ENCODE results near the gene TMEM50A. TPM values are rescaled to one million over a fixed set of nuclear protein-coding genes. Genes with fewer than 3 reads are reported as not detected.
A peak's percentile ranks its signal among the peaks of the same experiment; 100 is the strongest.
"Not testable (repeated sequence)": the region's sequence is repeated elsewhere in the genome, so short reads cannot be mapped to it uniquely, and the experiment has no call there.

TMEM50A gene
- 83.5 TPM for total RNA-seq (ENCODE audit: unreplicated experiment)
- long read RNA-seq, transcript TMEM50A-206 (6 exons, 776 nt): minor isoform, 6 of 79 reads
- long read RNA-seq, transcript TMEM50A-201 (7 exons, 2,683 nt): major isoform, 64 of 79 reads
- long read RNA-seq, partial matches to known transcripts: 2 of 79 reads
- long read RNA-seq, other reads (novel, unspliced or antisense): 4 of 79 reads

- Mint-ChIP-seq H3K27ac (ENCODE audit: unreplicated experiment) (peak within 1 kb of the TSS; percentile 73), H3K9me3 (ENCODE audit: unreplicated experiment) (peaks cover 2% of the 10 kb centered on the region), H3K4me1 (ENCODE audit: low read depth, unreplicated experiment) (peaks cover 6% of the 10 kb centered on the region), H3K4me3 (ENCODE audit: unreplicated experiment) (peak within 1 kb of the TSS; percentile 96), H3K27me3 (ENCODE audit: unreplicated experiment) (peaks cover 2% of the 10 kb centered on the region), H3K36me3 (ENCODE audit: unreplicated experiment) (no peaks in the 10 kb centered on the region)
- TF ChIP-seq, protein P1, sequence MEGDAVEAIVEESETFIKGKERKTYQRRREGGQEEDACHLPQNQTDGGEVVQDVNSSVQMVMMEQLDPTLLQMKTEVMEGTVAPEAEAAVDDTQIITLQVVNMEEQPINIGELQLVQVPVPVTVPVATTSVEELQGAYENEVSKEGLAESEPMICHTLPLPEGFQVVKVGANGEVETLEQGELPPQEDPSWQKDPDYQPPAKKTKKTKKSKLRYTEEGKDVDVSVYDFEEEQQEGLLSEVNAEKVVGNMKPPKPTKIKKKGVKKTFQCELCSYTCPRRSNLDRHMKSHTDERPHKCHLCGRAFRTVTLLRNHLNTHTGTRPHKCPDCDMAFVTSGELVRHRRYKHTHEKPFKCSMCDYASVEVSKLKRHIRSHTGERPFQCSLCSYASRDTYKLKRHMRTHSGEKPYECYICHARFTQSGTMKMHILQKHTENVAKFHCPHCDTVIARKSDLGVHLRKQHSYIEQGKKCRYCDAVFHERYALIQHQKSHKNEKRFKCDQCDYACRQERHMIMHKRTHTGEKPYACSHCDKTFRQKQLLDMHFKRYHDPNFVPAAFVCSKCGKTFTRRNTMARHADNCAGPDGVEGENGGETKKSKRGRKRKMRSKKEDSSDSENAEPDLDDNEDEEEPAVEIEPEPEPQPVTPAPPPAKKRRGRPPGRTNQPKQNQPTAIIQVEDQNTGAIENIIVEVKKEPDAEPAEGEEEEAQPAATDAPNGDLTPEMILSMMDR (IDR thresholded peaks at IDR 0.05; ENCODE audit: partially characterized antibody, unreplicated experiment): no peak
- peak; percentile 94 for DNase-seq
Observed at GRCh38 chr1:25338188-25338981, at the start of gene TMEM50A. Gene TMEM50A (plus strand): TSS chr1:25338334. CDS start chr1:25340487, 2,153 bp downstream.

DNA sequence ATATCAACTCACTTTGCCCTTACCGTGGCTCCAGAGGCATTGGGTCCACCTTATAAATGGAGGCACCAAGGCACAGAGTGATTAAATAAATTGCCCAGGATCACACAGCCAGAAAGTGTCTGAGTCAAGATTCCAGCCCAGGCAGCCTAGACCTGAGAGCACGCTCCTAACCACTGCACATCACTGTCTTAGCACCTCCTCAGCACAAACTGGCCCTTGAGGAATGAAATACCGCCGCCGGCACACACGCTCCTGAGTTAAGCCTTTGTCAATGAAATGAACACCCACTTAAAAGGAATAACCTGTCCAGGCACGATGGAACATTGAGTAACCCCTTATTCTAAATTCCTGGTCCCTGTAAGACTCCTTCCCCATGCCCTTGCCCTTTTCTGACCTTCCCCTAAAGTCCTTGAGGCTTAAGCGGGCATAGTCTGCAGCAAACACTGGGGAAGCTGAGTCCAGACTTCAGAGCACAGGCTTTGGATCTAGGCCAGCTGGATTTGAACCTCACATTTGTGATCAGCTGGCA lies 49.5 kb upstream of the TMEM50A start:
- H3K9me3 Mint-ChIP-seq (ENCODE audit: unreplicated experiment); H3K4me1 Mint-ChIP-seq (ENCODE audit: low read depth, unreplicated experiment); H3K36me3 Mint-ChIP-seq (ENCODE audit: unreplicated experiment); H3K27ac Mint-ChIP-seq (ENCODE audit: unreplicated experiment); DNase-seq; H3K27me3 Mint-ChIP-seq (ENCODE audit: unreplicated experiment); H3K4me3 Mint-ChIP-seq (ENCODE audit: unreplicated experiment): not testable (repeated sequence)

DNA sequence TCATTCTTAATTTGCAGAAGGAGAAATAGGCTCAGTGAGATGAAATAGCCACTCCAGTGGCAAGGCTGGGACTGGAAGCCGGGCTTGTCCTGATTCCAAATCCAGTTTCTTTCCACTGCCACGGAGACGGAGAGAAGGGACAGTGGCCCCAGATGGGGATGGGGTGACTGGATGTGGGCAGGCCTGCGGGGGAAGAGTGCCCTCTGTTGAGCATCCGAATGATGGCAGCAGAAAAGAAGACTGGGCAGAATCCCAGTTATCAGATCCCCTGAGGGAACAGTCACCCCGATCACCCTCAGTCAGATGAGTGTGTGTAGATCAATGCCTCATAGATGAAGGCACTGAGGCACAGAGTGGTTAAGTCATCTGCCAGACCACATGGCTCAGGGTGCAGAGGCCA lies 48.1 kb upstream of the TMEM50A start:
- DNase-seq; H3K9me3 Mint-ChIP-seq (ENCODE audit: unreplicated experiment); H3K27ac Mint-ChIP-seq (ENCODE audit: unreplicated experiment); H3K4me1 Mint-ChIP-seq (ENCODE audit: low read depth, unreplicated experiment); H3K36me3 Mint-ChIP-seq (ENCODE audit: unreplicated experiment); H3K27me3 Mint-ChIP-seq (ENCODE audit: unreplicated experiment); H3K4me3 Mint-ChIP-seq (ENCODE audit: unreplicated experiment): not testable (repeated sequence)

- H3K9me3 Mint-ChIP-seq (ENCODE audit: unreplicated experiment); H3K27me3 Mint-ChIP-seq (ENCODE audit: unreplicated experiment); H3K4me1 Mint-ChIP-seq (ENCODE audit: low read depth, unreplicated experiment); H3K4me3 Mint-ChIP-seq (ENCODE audit: unreplicated experiment); DNase-seq; H3K36me3 Mint-ChIP-seq (ENCODE audit: unreplicated experiment); H3K27ac Mint-ChIP-seq (ENCODE audit: unreplicated experiment): not testable (repeated sequence)
Observed at GRCh38 chr1:25293426-25293825, 44.7 kb upstream of the TMEM50A start.

GRCh38 chr1:25294889-25295826 lies 43.0 kb upstream of the TMEM50A start:
- H3K36me3 Mint-ChIP-seq (ENCODE audit: unreplicated experiment); H3K9me3 Mint-ChIP-seq (ENCODE audit: unreplicated experiment); H3K27ac Mint-ChIP-seq (ENCODE audit: unreplicated experiment); H3K4me1 Mint-ChIP-seq (ENCODE audit: low read depth, unreplicated experiment); DNase-seq; H3K27me3 Mint-ChIP-seq (ENCODE audit: unreplicated experiment); H3K4me3 Mint-ChIP-seq (ENCODE audit: unreplicated experiment): not testable (repeated sequence)

DNA sequence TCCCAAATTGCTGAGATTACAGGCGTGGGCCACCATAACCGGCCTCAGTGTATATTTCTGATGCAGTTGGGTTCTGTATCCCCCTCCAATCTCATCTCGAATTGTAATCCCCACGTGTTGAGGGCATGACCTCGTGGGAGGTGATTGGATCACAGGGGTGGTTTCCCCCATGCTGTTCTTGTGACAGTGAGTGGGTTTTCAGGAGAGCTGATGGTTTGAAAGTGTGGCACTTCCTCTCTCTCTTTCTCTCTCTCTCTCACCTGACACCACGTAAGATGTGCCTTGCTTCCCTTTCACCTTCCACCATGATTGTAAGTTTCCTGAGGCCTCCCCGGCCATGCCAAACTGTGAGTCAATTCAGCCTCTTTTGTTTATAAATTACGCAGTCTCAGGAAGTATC lies 41.6 kb upstream of the TMEM50A start:
- not testable (repeated sequence) for H3K4me3 Mint-ChIP-seq (ENCODE audit: unreplicated experiment); DNase-seq; H3K36me3 Mint-ChIP-seq (ENCODE audit: unreplicated experiment); H3K27me3 Mint-ChIP-seq (ENCODE audit: unreplicated experiment); H3K4me1 Mint-ChIP-seq (ENCODE audit: low read depth, unreplicated experiment); H3K9me3 Mint-ChIP-seq (ENCODE audit: unreplicated experiment); H3K27ac Mint-ChIP-seq (ENCODE audit: unreplicated experiment)

- not testable (repeated sequence) for H3K36me3 Mint-ChIP-seq (ENCODE audit: unreplicated experiment); DNase-seq; H3K27me3 Mint-ChIP-seq (ENCODE audit: unreplicated experiment); H3K4me1 Mint-ChIP-seq (ENCODE audit: low read depth, unreplicated experiment); H3K4me3 Mint-ChIP-seq (ENCODE audit: unreplicated experiment); H3K9me3 Mint-ChIP-seq (ENCODE audit: unreplicated experiment); H3K27ac Mint-ChIP-seq (ENCODE audit: unreplicated experiment)
Observed at GRCh38 chr1:25300729-25301128, 37.4 kb upstream of the TMEM50A start.

DNA sequence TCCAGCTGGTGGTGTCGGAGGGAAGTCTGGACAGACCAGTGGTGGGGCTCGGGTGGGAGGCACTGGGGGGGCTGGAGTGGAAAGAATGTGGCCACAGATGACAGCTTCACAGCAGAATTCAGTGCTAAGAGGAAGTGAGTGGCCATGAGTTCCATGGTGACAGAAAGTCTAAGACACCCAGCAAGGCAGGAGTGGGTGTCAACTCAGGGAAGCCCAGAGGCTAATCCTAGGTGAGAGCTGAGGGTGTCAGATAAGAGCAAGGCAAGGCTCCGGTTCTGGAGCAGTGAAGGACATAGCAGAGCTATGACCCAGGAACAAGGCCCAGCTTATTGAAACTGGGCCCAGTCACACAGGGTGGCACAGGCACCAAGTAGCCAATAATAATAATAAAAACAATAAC lies 35.8 kb upstream of the TMEM50A start:
- H3K27ac Mint-ChIP-seq (ENCODE audit: unreplicated experiment); H3K9me3 Mint-ChIP-seq (ENCODE audit: unreplicated experiment); DNase-seq; H3K4me1 Mint-ChIP-seq (ENCODE audit: low read depth, unreplicated experiment); H3K36me3 Mint-ChIP-seq (ENCODE audit: unreplicated experiment); H3K4me3 Mint-ChIP-seq (ENCODE audit: unreplicated experiment); H3K27me3 Mint-ChIP-seq (ENCODE audit: unreplicated experiment): not testable (repeated sequence)

- H3K27me3 Mint-ChIP-seq (ENCODE audit: unreplicated experiment); DNase-seq; H3K36me3 Mint-ChIP-seq (ENCODE audit: unreplicated experiment); H3K9me3 Mint-ChIP-seq (ENCODE audit: unreplicated experiment); H3K4me1 Mint-ChIP-seq (ENCODE audit: low read depth, unreplicated experiment); H3K4me3 Mint-ChIP-seq (ENCODE audit: unreplicated experiment); H3K27ac Mint-ChIP-seq (ENCODE audit: unreplicated experiment): not testable (repeated sequence)
Observed at GRCh38 chr1:25304936-25305335, 33.2 kb upstream of the TMEM50A start.

DNA sequence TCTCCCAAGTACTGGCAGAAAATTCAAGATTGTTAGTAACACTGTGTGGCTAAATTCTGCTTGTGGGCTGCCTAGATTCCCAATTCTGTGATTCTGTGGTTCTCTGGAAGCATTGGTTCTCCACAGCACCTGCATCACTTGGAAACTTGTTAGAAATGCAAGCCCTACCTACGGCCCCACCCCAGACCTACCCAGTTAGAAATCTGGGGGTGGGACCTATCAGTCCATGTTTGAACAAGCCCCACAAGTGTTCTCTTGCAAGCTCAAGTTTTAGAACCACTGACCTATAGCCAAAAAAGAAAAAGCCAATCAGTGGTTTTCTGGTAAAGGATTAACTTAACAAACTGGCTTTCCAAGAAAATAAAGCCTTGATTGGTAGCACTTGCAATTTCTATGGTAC lies 30.0 kb upstream of the TMEM50A start:
- H3K4me3 Mint-ChIP-seq (ENCODE audit: unreplicated experiment); H3K27me3 Mint-ChIP-seq (ENCODE audit: unreplicated experiment); H3K27ac Mint-ChIP-seq (ENCODE audit: unreplicated experiment); H3K9me3 Mint-ChIP-seq (ENCODE audit: unreplicated experiment); DNase-seq; H3K36me3 Mint-ChIP-seq (ENCODE audit: unreplicated experiment); H3K4me1 Mint-ChIP-seq (ENCODE audit: low read depth, unreplicated experiment): not testable (repeated sequence)

DNA sequence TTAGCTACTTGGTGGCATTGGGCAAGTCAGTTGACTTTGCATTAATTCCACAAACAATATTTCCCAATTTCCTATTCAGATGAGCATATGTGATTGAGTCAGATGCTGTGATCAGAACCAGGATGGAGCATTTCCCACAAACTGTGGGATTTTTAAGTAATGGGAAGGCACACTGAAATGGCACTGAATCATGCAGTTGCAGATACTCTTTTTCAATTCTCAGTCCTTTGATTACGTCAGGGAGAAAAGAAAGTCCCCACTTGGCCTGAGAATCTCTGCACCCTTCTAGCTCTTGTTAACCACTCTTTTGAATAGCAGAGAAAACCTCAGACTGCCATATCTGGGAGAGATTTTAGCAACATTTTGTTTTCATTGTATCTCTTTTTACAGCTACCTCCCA lies 29.0 kb upstream of the TMEM50A start:
- not testable (repeated sequence) for H3K4me3 Mint-ChIP-seq (ENCODE audit: unreplicated experiment); H3K9me3 Mint-ChIP-seq (ENCODE audit: unreplicated experiment); H3K4me1 Mint-ChIP-seq (ENCODE audit: low read depth, unreplicated experiment); H3K36me3 Mint-ChIP-seq (ENCODE audit: unreplicated experiment); DNase-seq; H3K27ac Mint-ChIP-seq (ENCODE audit: unreplicated experiment); H3K27me3 Mint-ChIP-seq (ENCODE audit: unreplicated experiment)
